NT2/D1 (cell line): ENCODE measurements around the gene AHSA1.
A peak's percentile ranks its signal among the peaks of the same experiment; 100 is the strongest.
"Not testable (repeated sequence)": the region's sequence is repeated elsewhere in the genome, so short reads cannot be mapped to it uniquely, and the experiment has no call there.

Source experiments
- DNase-seq: peaks from one replicate; pipeline ENCODE4 v3.0.0-alpha.2; 2011; ENCODE audit warnings: low read depth, low spot score
- H3K27me3 ChIP-seq: 2 replicates; pipeline ENCODE4 v1.6.0; 2011; ENCODE audit warnings: mild to moderate bottlenecking; ENCODE audit not compliant: insufficient read length, insufficient read depth
- H3K36me3 ChIP-seq: 2 replicates; pipeline ENCODE4 v1.6.1; 2011; ENCODE audit warnings: mild to moderate bottlenecking, low read length, mixed read lengths; ENCODE audit not compliant: insufficient read depth, insufficient read length
- H3K4me1 ChIP-seq: 2 replicates; pipeline ENCODE4 v1.5.1; 2011; ENCODE audit not compliant: insufficient read depth, insufficient read length
- H3K4me3 ChIP-seq: 2 replicates; pipeline ENCODE4 v1.5.1; 2011; ENCODE audit warnings: low read depth; ENCODE audit not compliant: insufficient read length
- H3K9ac ChIP-seq: 2 replicates; pipeline ENCODE4 v1.6.0; 2011; ENCODE audit warnings: low read depth; ENCODE audit not compliant: insufficient read length
- H3K9me3 ChIP-seq: 2 replicates; pipeline ENCODE4 v1.5.1; 2011; ENCODE audit warnings: mild to moderate bottlenecking, low read length; ENCODE audit not compliant: insufficient read depth
- SUZ12 ChIP-seq: IDR thresholded peaks from 2 replicates; pipeline ENCODE4 v1.6.1; 2011; ENCODE audit not compliant: insufficient read length, insufficient read depth; ENCODE audit errors: extremely low read depth
- YY1 ChIP-seq: IDR thresholded peaks from 2 replicates; pipeline ENCODE4 v1.6.1; 2011; ENCODE audit not compliant: insufficient read length, insufficient read depth
- ZNF274 ChIP-seq: IDR thresholded peaks from 2 replicates; pipeline ENCODE4 v1.6.1; 2011; ENCODE audit warnings: mild to moderate bottlenecking, low read depth, low read length

The AHSA1 gene

DNA sequence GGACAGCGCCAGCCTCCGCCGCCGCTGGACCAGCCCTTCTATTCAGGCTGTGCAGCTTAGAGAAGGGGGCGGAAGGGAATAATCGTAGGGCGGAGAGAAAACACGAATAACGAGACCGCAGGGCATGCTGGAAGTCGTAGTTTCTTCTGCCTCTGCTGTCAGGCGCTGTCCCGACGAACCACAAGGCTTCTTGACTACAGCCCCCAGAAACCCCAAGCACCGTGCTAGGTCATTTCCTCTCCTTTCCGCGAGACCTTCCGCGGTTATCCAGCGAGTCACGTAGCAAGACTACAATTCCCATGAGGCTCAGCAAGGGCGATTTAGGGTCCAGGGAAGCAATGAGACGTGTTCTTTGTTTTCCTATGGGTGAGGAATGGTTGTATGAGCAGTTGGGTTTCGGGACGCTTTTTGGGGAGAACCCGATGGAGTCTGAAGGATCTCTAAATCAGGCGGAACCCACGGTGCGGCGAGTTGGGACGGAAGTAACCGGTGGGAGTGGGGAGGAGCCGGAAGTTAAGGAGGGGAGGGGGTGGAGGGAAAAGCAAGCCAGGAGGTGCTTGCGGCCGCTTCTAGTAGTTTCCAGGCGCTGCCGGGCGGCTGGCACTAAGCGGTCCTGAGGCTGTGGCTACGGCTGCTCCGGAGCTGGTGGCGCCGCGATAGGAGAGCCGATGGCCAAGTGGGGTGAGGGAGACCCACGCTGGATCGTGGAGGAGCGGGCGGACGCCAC is at the start of gene AHSA1, which contains the start of gene VIPAS39:
AHSA1 (plus strand) TSS at position 572 of the 727 bp plus-strand sequence; CDS start at position 669, 97 bp downstream.
VIPAS39 (minus strand) TSS at position 80 of the 727 bp plus-strand sequence. CDS start 3,499 bp downstream, outside the sequence.
- Histone ChIP-seq H3K4me1 (no peaks in the 10 kb centered on the region), H3K4me3 (peak within 1 kb of the TSS; percentile 95), H3K36me3 (peaks cover 43% of the 10 kb centered on the region), H3K9me3 (no peaks in the 10 kb centered on the region), H3K27me3 (no peaks in the 10 kb centered on the region), H3K9ac (peak within 1 kb of the TSS; percentile 98)
- TF ChIP-seq ZNF274, result no peak
- no peak for TF ChIP-seq YY1
- no peak for TF ChIP-seq SUZ12
- peak; percentile 94 for DNase-seq

DNA sequence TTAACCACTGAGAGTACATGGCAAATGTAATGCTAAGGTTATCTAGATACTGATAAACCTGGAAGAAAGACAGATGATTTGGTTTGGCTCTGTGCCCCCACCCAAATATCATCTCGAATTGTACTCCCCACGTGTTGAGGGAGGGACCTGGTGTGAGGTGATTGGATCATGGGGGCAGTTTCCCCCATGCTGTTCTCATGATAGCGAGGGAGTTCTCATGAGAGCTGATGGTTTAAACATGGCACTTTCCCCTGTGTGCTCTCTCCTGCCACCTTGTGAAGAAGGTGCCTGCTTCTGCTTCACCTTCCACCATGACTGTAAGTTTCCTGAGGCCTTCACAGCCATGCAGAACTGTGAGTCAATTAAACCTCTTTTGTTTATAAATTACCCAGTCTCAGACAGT is 48.8 kb upstream of the AHSA1 start:
- Histone ChIP-seq H3K36me3 (no peaks in the 10 kb centered on the region), H3K27me3 (no peaks in the 10 kb centered on the region), H3K4me1 (no peaks in the 10 kb centered on the region), H3K4me3 (no peak overlapping the region), H3K9ac (no peak overlapping the region), H3K9me3 (no peaks in the 10 kb centered on the region)
- DNase-seq, result no peak
- TF ChIP-seq YY1 (no peak), SUZ12 (no peak), ZNF274 (no peak)

DNA sequence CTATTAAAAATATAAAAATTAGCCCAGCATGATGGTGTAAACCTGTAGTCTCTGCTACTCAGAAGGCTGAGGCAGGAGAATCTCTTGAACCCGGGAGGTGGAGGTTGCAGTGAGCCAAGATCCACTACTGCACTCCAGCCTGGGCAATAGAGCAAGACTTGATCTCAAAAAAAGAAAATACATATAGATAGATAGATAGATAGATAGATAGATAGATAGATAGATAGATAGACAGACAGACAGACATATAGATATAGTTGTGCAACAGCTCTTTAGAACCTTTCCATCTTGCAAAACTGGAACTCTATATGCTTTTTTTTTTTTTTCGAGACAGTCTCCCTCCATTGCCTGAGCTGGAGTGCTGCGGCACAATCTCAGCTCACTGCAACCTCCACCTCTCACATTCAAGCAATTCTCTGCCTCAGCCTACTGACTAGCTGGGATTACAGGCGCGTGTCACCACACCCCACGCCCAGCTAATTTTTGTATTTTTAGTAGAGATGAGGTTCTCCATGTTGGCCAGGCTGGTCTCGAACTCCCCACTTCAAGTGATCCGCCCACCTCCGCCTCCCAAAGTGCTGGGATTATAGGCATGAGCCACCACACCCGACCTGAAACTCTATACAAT is 42.4 kb upstream of the AHSA1 start:
- peaks cover 19% of the 10 kb centered on the region for H3K9me3 ChIP-seq
- H3K27me3 ChIP-seq, DNase-seq, H3K9ac ChIP-seq, H3K4me3 ChIP-seq, H3K4me1 ChIP-seq, H3K36me3 ChIP-seq: not testable (repeated sequence)

DNA sequence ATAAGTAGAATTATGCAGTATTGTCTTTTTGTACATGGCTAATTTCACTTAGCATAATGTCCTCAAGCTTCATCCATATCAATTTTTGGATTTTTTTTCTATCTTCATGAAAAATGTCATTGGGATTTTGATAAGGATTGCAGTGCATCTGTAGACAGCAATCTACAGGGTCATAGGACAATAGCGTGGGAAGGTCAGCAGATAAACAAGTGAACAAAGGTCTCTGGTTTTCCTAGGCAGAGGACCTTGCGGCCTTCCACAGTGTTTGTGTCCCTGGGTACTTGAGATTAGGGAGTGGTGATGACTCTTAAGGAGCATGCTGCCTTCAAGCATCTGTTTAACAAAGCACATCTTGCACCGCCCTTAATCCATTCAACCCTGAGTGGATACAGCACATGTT is 41.8 kb upstream of the AHSA1 start:
- H3K4me3 ChIP-seq, H3K9ac ChIP-seq, DNase-seq, H3K27me3 ChIP-seq, H3K36me3 ChIP-seq, H3K4me1 ChIP-seq: not testable (repeated sequence)
- H3K9me3 ChIP-seq, result peaks cover 21% of the 10 kb centered on the region

DNA sequence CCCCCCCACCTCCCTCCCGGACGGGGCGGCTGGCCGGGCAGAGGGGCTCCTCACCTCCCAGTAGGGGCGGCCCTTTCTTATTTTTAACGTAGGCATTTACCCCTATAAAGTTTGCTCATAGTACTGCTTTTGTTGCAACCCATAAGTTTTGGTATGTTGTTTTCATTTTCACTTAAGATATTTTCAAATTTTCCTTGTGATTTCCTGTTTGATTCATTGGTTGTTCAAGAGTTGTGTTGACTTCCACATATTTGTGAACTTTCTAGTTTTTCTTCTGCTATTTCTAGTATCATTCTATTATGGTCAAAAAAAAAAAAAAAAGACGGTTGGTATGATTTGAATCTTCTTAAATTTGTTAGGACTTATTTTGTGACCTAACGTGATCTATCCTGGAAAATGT is 41.1 kb upstream of the AHSA1 start:
- no peak overlapping the region for H3K4me3 ChIP-seq
- no peak for TF ChIP-seq ZNF274
- TF ChIP-seq YY1, result no peak
- TF ChIP-seq SUZ12, result no peak
- H3K36me3 ChIP-seq, result no peaks in the 10 kb centered on the region
- no peaks in the 10 kb centered on the region for H3K4me1 ChIP-seq
- DNase-seq, result no peak
- no peak overlapping the region for H3K9ac ChIP-seq
- H3K9me3 ChIP-seq, result peaks cover 21% of the 10 kb centered on the region
- no peaks in the 10 kb centered on the region for H3K27me3 ChIP-seq

DNA sequence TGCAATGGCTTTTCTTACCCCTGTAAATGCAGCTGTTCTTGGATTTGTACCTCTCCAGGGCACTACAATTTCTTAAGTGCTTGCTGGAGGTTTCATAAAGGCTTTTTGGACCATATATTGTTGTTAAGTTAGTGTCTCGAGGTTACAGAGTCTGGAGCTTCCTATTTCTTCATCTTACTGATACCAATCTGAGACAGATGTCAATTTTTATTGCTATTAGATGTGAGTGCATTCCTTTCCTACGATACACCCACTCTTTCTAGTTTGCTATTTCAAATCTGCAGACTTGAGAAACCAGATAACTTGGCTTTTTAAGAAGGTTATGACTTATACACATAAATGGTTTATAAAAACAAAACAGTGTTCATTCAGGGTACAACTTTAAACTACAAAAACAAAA is 36.7 kb upstream of the AHSA1 start:
- peaks cover 21% of the 10 kb centered on the region for H3K9me3 ChIP-seq
- DNase-seq, result no peak
- H3K9ac ChIP-seq, result no peak overlapping the region
- no peak overlapping the region for H3K4me3 ChIP-seq
- peaks cover 33% of the 10 kb centered on the region for H3K36me3 ChIP-seq
- no peaks in the 10 kb centered on the region for H3K27me3 ChIP-seq
- TF ChIP-seq YY1 (no peak), ZNF274 (no peak), SUZ12 (no peak)
- H3K4me1 ChIP-seq, result no peaks in the 10 kb centered on the region

DNA sequence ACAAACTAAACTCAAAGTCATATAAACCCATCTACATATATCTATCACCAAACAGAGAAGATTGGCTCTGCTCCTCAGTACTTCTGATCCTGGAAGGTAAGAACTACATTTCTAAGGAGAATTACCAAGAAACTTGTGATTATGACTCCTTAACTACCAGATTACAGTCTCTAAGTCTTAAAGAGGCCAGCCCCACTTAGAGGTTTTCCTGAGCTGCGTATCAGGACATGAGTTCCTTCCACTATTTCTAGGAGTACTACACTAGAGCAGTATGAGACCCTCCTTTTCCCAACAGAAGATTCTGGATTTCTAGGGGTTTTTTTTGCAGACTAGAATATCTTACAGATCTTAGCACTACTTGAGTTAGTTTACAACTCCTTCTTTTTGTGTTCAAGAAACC is 34.5 kb upstream of the AHSA1 start, which contains the start of gene NOXRED1:
NOXRED1 (minus strand) TSS at position 101 of the 400 bp plus-strand sequence. CDS start 634 bp downstream, outside the sequence.
- H3K27me3 ChIP-seq, result no peaks in the 10 kb centered on the region
- H3K4me3 ChIP-seq, result no peak within 1 kb of the TSS
- peaks cover 54% of the 10 kb centered on the region for H3K36me3 ChIP-seq
- TF ChIP-seq YY1 (no peak), SUZ12 (no peak), ZNF274 (no peak)
- peaks cover 20% of the 10 kb centered on the region for H3K9me3 ChIP-seq
- DNase-seq, result no peak
- no peak within 1 kb of the TSS for H3K9ac ChIP-seq
- no peaks in the 10 kb centered on the region for H3K4me1 ChIP-seq
